HG02763 (cell line): ENCODE results near the gene PABPN1L.

Experiments
- ATAC-seq: cut with Tn5 transposase; IDR thresholded peaks from one replicate; pipeline ENCODE4 v1.9.1; 2021; ENCODE audit warnings: mild to moderate bottlenecking, moderate library complexity; ENCODE audit not compliant: unreplicated experiment

The PABPN1L gene

DNA sequence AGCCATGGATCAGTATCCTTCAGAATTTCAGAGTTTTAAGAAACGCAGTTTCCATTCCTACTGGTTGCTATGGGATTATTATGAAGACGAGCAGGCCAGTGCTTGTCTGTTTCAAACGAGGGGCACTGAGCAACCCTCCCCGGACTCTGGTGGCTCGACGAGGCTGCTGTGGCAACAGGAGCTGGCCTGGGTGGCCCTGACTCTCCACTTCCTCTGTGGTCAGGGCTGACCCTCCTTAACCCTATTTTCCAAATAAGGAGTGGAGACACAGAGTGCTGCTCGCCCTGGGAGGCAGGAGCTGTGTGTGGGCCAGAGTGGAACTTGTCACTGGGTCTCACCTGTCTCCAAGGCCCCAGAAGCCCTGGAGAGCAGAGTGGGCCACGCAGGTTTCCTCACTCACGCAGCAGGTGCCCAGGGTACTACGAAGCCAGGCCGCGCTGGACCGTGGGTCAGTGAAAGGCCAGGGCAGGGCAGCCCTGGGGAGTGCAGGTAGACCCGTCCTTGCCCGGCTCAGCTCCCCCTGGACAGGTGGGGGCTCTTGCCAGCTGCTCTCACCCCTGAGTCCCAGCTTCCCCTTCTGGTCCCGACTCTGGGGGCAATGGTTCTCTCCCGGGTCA lies 13.0 kb downstream of the PABPN1L start:
- ATAC-seq: no peak

DNA sequence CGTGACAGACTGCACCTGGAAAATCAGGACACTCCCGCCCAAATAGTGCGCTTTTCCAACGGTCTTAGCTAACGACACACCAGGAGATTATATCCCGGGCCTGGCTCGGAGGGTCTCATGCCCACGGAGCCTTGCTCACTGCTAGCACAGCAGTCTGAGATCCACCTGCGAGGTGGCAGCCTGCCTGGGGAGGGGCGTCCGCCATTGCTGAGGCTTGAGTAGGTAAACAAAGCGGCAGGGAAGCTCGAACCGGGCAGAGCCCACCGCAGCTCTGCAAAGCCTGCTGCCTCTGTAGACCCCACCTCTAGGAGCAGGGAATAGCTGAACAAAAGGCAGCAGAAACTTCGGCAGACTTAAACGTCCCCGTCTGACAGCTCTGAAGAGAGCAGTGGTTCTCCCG lies 14.8 kb downstream of the PABPN1L start:
- ATAC-seq: no peak

DNA sequence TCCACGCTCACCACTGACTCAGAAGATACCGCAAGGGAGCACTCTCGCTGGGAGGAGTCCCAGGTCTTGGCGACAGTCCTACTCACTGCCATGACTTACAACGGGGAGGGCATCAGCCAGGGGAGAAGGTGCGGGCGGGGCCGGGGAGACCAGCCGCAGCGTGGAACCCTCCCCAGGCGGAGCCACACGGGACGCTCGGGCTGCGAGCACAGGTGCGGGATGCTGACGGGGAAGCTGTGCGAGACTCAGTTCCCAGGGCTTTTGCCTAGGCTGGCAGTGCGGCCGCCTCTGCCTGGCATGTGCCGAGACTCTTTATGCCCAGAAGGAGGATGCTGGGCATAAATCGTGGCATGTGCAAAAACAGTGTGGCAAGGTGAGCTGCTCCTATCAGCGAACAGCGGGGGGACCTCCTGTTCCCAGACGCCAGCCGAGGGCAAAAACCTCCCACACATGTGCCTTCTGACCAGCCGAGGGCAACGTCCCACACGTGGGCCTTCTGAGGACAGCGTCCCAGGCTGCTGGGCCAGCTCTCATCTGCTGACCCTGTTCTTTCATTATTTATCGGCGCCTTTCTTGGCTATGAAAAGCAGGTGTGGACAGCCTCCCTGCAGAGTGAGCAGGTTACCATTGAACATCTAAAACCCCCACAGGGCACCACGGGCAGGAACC lies 15.8 kb downstream of the PABPN1L start:
- no peak for ATAC-seq

- no peak for ATAC-seq
Measured at GRCh38 chr16:88848557-88848956, 17.9 kb downstream of the PABPN1L start.

DNA sequence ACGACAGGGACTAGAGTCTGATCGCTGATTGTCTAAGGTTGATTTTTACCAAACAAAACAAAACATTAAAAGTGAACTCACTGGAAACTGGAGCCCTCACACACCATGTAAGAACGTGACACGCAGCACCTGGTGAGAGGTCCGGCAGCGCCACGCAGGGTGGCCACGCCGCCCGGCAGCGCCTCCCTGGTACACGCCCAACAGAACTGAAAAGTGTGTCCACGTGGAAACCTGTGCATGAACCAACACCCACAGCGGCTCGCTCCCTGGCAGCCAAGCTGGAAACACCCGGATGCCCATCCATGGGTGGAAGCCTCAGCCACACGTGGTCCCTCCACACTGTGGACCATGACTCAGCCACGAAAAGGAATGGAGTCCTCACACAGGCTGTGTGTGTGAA lies 18.8 kb downstream of the PABPN1L start:
- no peak for ATAC-seq

GRCh38 chr16:88846088-88846487 lies 20.4 kb downstream of the PABPN1L start:
- ATAC-seq: no peak

GRCh38 chr16:88844419-88845036 lies 21.9 kb downstream of the PABPN1L start:
- no peak for ATAC-seq

- no peak for ATAC-seq
Measured at GRCh38 chr16:88843256-88843655, 23.2 kb downstream of the PABPN1L start.

DNA sequence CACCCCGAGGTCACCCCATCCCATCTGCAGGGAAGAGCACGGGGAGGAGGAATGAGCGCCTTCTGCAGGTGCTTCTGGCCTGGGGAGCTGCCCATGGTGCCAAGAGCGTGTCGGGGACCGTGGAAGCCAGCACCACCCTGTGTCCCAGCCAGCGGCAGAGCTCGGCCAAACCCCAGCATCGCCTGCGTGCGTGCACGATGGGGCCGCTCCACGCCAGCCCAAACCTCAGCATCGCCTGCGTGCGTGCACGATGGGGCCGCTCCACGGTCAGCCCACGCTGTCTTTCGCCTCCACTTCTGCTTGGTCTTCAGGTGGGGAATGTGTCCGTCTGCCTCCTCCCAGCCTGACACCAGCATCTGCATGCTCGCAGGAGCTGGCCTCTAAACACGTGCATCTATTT lies 23.7 kb downstream of the PABPN1L start:
- ATAC-seq: no peak

- ATAC-seq: no peak
Measured at GRCh38 chr16:88842308-88842756, 24.1 kb downstream of the PABPN1L start.

- ATAC-seq: no peak
Measured at GRCh38 chr16:88841521-88842307, 24.7 kb downstream of the PABPN1L start.

GRCh38 chr16:88840600-88841215 lies 25.8 kb downstream of the PABPN1L start:
- ATAC-seq: no peak

- ATAC-seq: no peak
Measured at GRCh38 chr16:88839745-88840599, 26.5 kb downstream of the PABPN1L start.

- ATAC-seq: no peak
Measured at GRCh38 chr16:88839026-88839529, 27.4 kb downstream of the PABPN1L start.

- ATAC-seq: no peak
Measured at GRCh38 chr16:88838566-88838965, 27.9 kb downstream of the PABPN1L start.

DNA sequence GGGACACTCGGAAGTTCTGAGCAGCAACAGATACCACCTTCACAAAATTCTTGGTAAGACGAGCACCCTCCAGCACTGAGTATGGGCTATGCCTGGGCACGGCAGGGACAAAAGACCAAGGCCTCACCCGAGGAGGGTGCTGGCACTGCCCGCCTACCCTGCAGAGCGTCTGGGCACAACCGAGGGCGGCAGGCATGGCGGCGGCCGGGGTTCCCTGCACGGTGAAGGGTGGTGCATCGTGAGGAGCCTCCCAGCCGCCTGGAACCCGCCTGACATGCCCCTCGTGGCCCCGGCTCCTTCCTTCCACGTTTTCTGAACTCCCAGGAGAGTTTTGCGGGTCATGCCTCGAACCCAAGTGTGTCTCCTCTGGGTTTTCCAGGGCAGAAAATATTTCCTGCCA lies 28.7 kb downstream of the PABPN1L start:
- ATAC-seq: no peak

DNA sequence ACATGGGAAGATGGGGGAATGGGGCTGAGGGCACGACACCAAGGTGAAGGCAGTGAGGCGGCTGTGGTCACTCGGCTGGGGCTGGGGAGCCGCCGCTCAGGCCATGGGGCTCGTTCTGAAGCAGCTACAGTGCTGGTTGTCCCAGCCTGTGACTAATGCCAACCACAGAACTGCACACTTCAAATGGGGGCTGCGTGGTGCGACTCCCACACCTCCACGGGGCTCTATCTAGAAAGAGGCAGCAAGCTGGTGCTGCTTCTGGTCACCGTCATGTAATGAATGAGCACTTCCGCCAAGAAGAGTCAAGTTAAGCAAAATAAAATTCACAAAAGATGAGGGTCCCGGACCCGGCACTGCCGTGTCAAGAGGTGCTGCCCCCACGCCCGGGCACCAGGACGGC lies 29.7 kb downstream of the PABPN1L start:
- no peak for ATAC-seq

GRCh38 chr16:88835818-88836217 lies 30.6 kb downstream of the PABPN1L start:
- ATAC-seq: no peak

GRCh38 chr16:88835383-88835782 lies 31.1 kb downstream of the PABPN1L start:
- no peak for ATAC-seq

GRCh38 chr16:88834670-88835069 lies 31.8 kb downstream of the PABPN1L start:
- ATAC-seq: no peak
